HG03439 (cell line): ENCODE data around the gene DOCK4.

Experiments used
- ATAC-seq: cut with Tn5 transposase; IDR thresholded peaks from one replicate; pipeline ENCODE4 v1.9.1; 2021; ENCODE audit warnings: mild to moderate bottlenecking, moderate library complexity; ENCODE audit not compliant: unreplicated experiment

The DOCK4 gene

GRCh38 chr7:111975346-111975745, 230.9 kb downstream of the DOCK4 start:
- ATAC-seq, result no peak

- ATAC-seq, result no peak
These were observed 245.2 kb downstream of the DOCK4 start for GRCh38 chr7:111960984-111961383.

- ATAC-seq, result no peak
These were observed 247.3 kb downstream of the DOCK4 start for GRCh38 chr7:111958896-111959295.

- ATAC-seq, result no peak
These were observed 247.8 kb downstream of the DOCK4 start for GRCh38 chr7:111958431-111958830.

- no peak for ATAC-seq
These were observed 250.6 kb downstream of the DOCK4 start for GRCh38 chr7:111955616-111956015.

GRCh38 chr7:111954474-111955381, 251.5 kb downstream of the DOCK4 start:
- no peak for ATAC-seq

- no peak for ATAC-seq
These were observed 252.1 kb downstream of the DOCK4 start for GRCh38 chr7:111954056-111954455.

GRCh38 chr7:111953611-111954010, 252.6 kb downstream of the DOCK4 start:
- ATAC-seq, result no peak

- no peak for ATAC-seq
These were observed 253.4 kb downstream of the DOCK4 start for GRCh38 chr7:111952783-111953182.

GRCh38 chr7:111951052-111951451, 255.1 kb downstream of the DOCK4 start:
- no peak for ATAC-seq

- no peak for ATAC-seq
These were observed 263.6 kb downstream of the DOCK4 start for GRCh38 chr7:111942450-111943081.

GRCh38 chr7:111937163-111937562, 269.0 kb downstream of the DOCK4 start:
- ATAC-seq, result no peak

- ATAC-seq, result no peak
These were observed 272.6 kb downstream of the DOCK4 start for GRCh38 chr7:111933609-111934008.

GRCh38 chr7:111931958-111932357, 274.2 kb downstream of the DOCK4 start:
- ATAC-seq, result no peak

GRCh38 chr7:111931016-111931517, 275.1 kb downstream of the DOCK4 start:
- ATAC-seq, result no peak

- ATAC-seq, result no peak
These were observed 276.9 kb downstream of the DOCK4 start for GRCh38 chr7:111929264-111929663.

- no peak for ATAC-seq
These were observed 278.7 kb downstream of the DOCK4 start for GRCh38 chr7:111927353-111928019.

GRCh38 chr7:111920329-111920728, 285.9 kb downstream of the DOCK4 start:
- ATAC-seq, result no peak

GRCh38 chr7:111919631-111920179, 286.5 kb downstream of the DOCK4 start:
- no peak for ATAC-seq

GRCh38 chr7:111919164-111919563, 287.0 kb downstream of the DOCK4 start:
- ATAC-seq, result no peak

GRCh38 chr7:111918461-111918860, 287.7 kb downstream of the DOCK4 start:
- ATAC-seq, result no peak
